ENCODE results near the gene RBP7. TPM values are rescaled to one million over a fixed set of nuclear protein-coding genes. Genes with fewer than 3 reads are reported as not detected.
A peak's percentile ranks its signal among the peaks of the same experiment; 100 is the strongest.

The RBP7 gene
- total and polyA plus RNA-seq, 7 experiments from 2014 or later = 2.2 to 18.4 TPM; not detected in 5

DNA sequence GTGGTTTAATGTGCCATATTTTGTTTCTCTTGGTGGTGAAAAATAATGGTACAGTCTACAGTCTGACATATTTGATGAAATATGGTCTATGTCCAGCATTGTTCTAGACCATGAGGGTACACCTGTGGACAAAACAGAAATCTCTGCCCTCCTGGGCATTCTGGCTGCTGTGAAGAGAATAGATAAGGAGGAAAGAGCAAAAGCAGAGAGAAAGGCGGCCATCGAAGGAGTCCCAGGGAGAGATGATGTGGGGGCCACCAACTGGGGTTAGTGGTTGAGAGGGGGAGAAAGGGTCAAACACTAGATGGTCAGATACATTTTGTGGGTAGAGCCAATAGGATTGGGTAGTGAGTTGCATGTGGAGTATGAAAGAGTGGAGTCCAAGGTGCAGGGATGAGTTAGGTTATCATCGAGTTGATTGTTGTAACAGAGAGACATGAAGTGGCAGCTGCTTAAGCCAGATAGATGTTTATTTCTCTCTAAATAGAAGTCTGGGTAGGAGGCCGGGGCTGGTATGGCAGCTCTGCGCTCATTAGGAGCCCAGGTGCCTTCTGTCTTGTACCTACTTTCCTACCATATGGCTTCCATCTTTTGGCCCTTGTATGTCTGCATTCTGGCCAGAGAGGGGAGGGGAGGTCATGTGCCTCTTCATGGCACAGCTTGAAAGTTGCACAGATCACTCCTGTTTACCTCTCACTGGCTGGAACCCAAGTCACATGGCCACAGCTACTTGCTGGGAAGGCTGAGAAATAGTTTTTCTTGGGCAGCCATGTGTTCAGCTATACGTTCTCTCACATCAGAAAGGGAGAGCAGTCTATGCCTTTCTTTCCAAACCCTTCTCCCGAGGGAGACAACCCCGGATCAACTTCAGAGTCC is 48.7 kb downstream of the RBP7 start:
- CTCF ChIA-PET = no interaction called here
- POLR2A ChIA-PET = no interaction called here
- H3K9me3 ChIP-seq (ENCODE audit: control insufficient read depth in 2 of 3, low read length in 3 of 3) = no peaks in the 10 kb centered on the region

DNA sequence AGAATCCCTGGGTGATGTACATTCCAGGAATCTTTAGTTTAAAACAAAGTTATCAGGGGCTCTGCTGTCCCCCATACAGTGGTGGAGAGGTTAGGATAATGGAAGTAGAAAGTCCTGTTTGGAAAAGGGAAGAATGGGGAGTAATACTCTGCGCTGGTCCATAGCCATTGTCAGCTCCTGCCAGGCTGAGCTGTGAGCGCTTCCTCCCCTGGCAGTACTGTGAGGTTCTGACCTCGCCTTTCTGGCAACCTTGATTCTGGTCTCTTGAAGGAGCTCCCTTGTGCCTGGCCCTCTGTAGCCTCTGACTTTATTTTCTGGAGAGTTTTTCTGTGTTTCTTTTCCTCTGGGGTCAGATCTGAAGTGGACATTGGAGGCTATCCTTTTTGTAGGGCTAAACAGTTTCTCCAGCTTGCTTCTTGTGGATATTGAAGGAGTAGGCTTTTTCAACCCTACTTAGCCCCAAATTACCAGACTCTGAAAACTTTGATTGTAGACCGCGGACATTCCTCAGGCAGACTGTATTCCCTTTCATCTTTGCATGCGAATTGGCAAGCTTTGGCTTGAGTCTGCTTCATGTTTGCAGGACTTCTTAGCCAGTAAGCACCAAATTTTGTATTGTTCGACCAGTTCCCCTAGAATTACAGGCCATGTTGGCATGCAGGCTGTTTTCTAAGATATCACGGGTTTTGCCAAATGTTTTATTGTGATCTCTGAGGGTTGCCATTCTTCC is 49.5 kb downstream of the RBP7 start:
- H3K36me3 ChIP-seq (ENCODE audit: control insufficient read depth in 2 of 3, insufficient read depth in 3 of 3, low read length in 3 of 3) = peaks cover 0 to 36% (median 14%) of the 10 kb centered on the region in 3 experiments
- no peak for ATAC-seq
- ChIA-PET CTCF (no interaction called here), POLR2A (no interaction called here)
- H3K4me3 ChIP-seq (ENCODE audit: low read length) = no peak overlapping the region
- H3K4me1 ChIP-seq (ENCODE audit: control insufficient read depth in 2 of 2, insufficient read depth in 2 of 2, low read length in 2 of 2) = peaks cover 0 to 11% of the 10 kb centered on the region in 2 donors
- intact Hi-C loops (cut with micrococcal nuclease) = no loop called here
- no peaks in the 10 kb centered on the region for H3K27me3 ChIP-seq (ENCODE audit: control insufficient read depth in 2 of 2, insufficient read depth in 2 of 2, low read length in 2 of 2)
- Mint-ChIP-seq H3K27me3 (no peaks in the 10 kb centered on the region), H3K27ac (no peak overlapping the region), H3K4me1 (peaks cover 9 to 67% (median 42%) of the 10 kb centered on the region in 7 donors), H3K9me3 (no peaks in the 10 kb centered on the region), H3K36me3 (peaks cover 3 to 54% (median 14%) of the 10 kb centered on the region in 5 donors), H3K4me3 (no peak overlapping the region)
- H3K9me3 ChIP-seq (ENCODE audit: control insufficient read depth in 2 of 3, low read length in 3 of 3) = no peaks in the 10 kb centered on the region
- DNase-seq = no peak
- H3K27ac ChIP-seq (ENCODE audit: low read depth, low read length) = no peak overlapping the region

More for the DNA sequence above, 48.7 kb downstream of the RBP7 start:
- peaks cover 0 to 49% (median 14%) of the 10 kb centered on the region in 5 donors for H3K36me3 Mint-ChIP-seq
- intact Hi-C loops (cut with micrococcal nuclease) = no loop called here
- no peaks in the 10 kb centered on the region for H3K27me3 ChIP-seq (ENCODE audit: control insufficient read depth in 2 of 2, insufficient read depth in 2 of 2, low read length in 2 of 2)
- peaks cover 9 to 64% (median 45%) of the 10 kb centered on the region in 7 donors for H3K4me1 Mint-ChIP-seq
- no peak overlapping the region for H3K27ac ChIP-seq (ENCODE audit: low read depth, low read length)
- H3K27ac Mint-ChIP-seq = peak overlapping the region in 2 of 9 donors; percentile 13 to 41
- DNase-seq (no peak), ATAC-seq (no peak)
- no peaks in the 10 kb centered on the region for H3K27me3 Mint-ChIP-seq
- H3K9me3 Mint-ChIP-seq = no peaks in the 10 kb centered on the region
- H3K4me1 ChIP-seq (ENCODE audit: control insufficient read depth in 2 of 2, insufficient read depth in 2 of 2, low read length in 2 of 2) = peaks cover 0 to 11% of the 10 kb centered on the region in 2 donors
- peaks cover 0 to 33% (median 14%) of the 10 kb centered on the region in 3 experiments for H3K36me3 ChIP-seq (ENCODE audit: control insufficient read depth in 2 of 3, insufficient read depth in 3 of 3, low read length in 3 of 3)
- H3K4me3 ChIP-seq (ENCODE audit: low read length) = no peak overlapping the region
- peak overlapping the region in 2 of 10 donors; percentile 10 to 56 for H3K4me3 Mint-ChIP-seq

DNA sequence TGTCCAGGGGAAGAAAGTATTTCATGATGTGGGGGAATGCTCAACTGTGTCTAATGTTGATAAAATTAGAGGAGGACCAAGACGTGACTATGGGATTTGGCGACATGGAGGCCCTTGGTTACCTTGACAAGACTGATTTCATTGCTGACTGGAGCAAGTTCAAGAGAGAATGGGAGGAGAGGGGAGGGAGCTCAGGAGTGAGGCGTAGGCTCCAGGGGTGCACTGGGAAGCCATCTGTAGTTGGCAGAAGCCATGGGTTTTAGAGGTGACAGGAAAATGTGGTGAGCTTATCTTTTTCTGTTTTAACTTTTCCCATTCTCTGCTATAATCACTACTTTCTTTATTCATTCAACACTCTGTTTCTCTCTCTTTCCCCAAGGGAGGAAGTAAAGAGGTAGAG is 51.6 kb downstream of the RBP7 start:
- CTCF ChIA-PET = no interaction called here
- Mint-ChIP-seq H3K27ac (peak overlapping the region in 1 of 9 donors; percentile 32), H3K4me3 (no peak overlapping the region), H3K9me3 (no peaks in the 10 kb centered on the region), H3K4me1 (peaks cover 6 to 56% (median 37%) of the 10 kb centered on the region in 7 donors), H3K27me3 (no peaks in the 10 kb centered on the region), H3K36me3 (peaks cover 5 to 60% (median 16%) of the 10 kb centered on the region in 5 donors)
- Histone ChIP-seq H3K4me1 (ENCODE audit: control insufficient read depth in 2 of 2, insufficient read depth in 2 of 2, low read length in 2 of 2) (peaks cover 0 to 11% of the 10 kb centered on the region in 2 donors), H3K27me3 (ENCODE audit: control insufficient read depth in 2 of 2, insufficient read depth in 2 of 2, low read length in 2 of 2) (no peaks in the 10 kb centered on the region), H3K36me3 (ENCODE audit: control insufficient read depth in 2 of 3, insufficient read depth in 3 of 3, low read length in 3 of 3) (peaks cover 0 to 41% (median 14%) of the 10 kb centered on the region in 3 experiments), H3K9me3 (ENCODE audit: control insufficient read depth in 2 of 3, low read length in 3 of 3) (no peaks in the 10 kb centered on the region), H3K4me3 (ENCODE audit: low read length) (no peak overlapping the region), H3K27ac (ENCODE audit: low read depth, low read length) (no peak overlapping the region)
- POLR2A ChIA-PET = no interaction called here
- intact Hi-C loops (cut with micrococcal nuclease) = no loop called here
- no peak for ATAC-seq
- DNase-seq = no peak

DNA sequence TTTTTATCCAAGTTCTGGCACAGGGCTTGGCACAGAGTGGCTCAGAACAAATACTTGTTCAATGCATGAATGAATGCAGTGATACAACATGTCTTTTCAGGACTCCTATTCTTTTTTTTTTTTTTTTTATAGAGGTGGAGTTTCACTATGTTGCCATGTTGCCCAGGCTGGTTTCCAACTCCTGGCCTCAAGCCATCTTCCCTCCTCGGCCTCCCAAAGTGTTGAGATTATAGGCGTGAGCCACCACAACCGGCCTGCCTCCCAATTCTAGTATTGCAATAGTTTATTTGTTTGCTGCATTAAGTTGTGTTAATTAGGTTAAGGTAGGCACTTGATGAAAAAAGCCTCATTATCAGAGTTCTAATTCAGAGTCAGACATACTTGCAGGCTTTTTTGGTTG is 53.6 kb downstream of the RBP7 start:
- H3K36me3 ChIP-seq (ENCODE audit: control insufficient read depth in 2 of 3, insufficient read depth in 3 of 3, low read length in 3 of 3) = peaks cover 0 to 32% (median 14%) of the 10 kb centered on the region in 3 experiments
- no peak overlapping the region for H3K27ac Mint-ChIP-seq

DNA sequence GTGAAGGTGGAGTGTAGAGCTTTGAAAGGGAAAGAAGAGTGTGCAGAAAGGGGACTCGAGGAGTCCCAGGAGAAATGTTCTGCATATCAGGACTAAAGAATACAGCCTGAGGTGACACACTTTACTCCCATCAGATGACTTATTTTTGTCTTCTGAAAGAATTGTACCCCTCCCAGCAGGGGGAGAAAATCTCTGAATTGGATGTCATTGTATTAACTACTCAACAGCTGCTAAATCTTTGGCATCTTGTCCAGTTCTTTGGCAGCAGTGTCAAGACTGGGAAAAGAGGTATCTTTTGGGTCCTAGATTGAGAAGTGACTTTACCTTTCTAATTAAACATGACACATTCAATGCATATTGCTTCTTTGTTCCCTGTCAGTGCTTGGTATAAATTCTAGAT is 54.6 kb downstream of the RBP7 start:
- Histone ChIP-seq H3K36me3 (ENCODE audit: control insufficient read depth in 2 of 3, insufficient read depth in 3 of 3, low read length in 3 of 3) (peaks cover 0 to 32% (median 14%) of the 10 kb centered on the region in 3 experiments), H3K4me3 (ENCODE audit: low read length) (no peak overlapping the region), H3K27ac (ENCODE audit: low read depth, low read length) (no peak overlapping the region), H3K4me1 (ENCODE audit: control insufficient read depth in 2 of 2, insufficient read depth in 2 of 2, low read length in 2 of 2) (peaks cover 0 to 2% of the 10 kb centered on the region in 2 donors), H3K9me3 (ENCODE audit: control insufficient read depth in 2 of 3, low read length in 3 of 3) (no peaks in the 10 kb centered on the region), H3K27me3 (ENCODE audit: control insufficient read depth in 2 of 2, insufficient read depth in 2 of 2, low read length in 2 of 2) (no peaks in the 10 kb centered on the region)
- no peaks in the 10 kb centered on the region for H3K27me3 Mint-ChIP-seq
- DNase-seq (no peak), ATAC-seq (no peak)
- H3K36me3 Mint-ChIP-seq = peaks cover 5 to 57% (median 12%) of the 10 kb centered on the region in 5 donors
- no peaks in the 10 kb centered on the region for H3K9me3 Mint-ChIP-seq
- no peak overlapping the region for H3K4me3 Mint-ChIP-seq
- POLR2A ChIA-PET = no interaction called here
- peaks cover 12 to 46% (median 24%) of the 10 kb centered on the region in 7 donors for H3K4me1 Mint-ChIP-seq
- CTCF ChIA-PET = no interaction called here
- intact Hi-C loops (cut with micrococcal nuclease) = no loop called here
- H3K27ac Mint-ChIP-seq = no peak overlapping the region

More for the DNA sequence above, 53.6 kb downstream of the RBP7 start:
- Histone ChIP-seq H3K27ac (ENCODE audit: low read depth, low read length) (no peak overlapping the region), H3K4me3 (ENCODE audit: low read length) (no peak overlapping the region), H3K27me3 (ENCODE audit: control insufficient read depth in 2 of 2, insufficient read depth in 2 of 2, low read length in 2 of 2) (no peaks in the 10 kb centered on the region), H3K9me3 (ENCODE audit: control insufficient read depth in 2 of 3, low read length in 3 of 3) (no peaks in the 10 kb centered on the region), H3K4me1 (ENCODE audit: control insufficient read depth in 2 of 2, insufficient read depth in 2 of 2, low read length in 2 of 2) (peaks cover 0 to 11% of the 10 kb centered on the region in 2 donors)
- intact Hi-C loops (cut with micrococcal nuclease) = no loop called here
- no peak for DNase-seq
- POLR2A ChIA-PET = no interaction called here
- ATAC-seq = no peak
- peaks cover 11 to 52% (median 28%) of the 10 kb centered on the region in 7 donors for H3K4me1 Mint-ChIP-seq
- peaks cover 5 to 55% (median 12%) of the 10 kb centered on the region in 5 donors for H3K36me3 Mint-ChIP-seq
- H3K27me3 Mint-ChIP-seq = no peaks in the 10 kb centered on the region
- H3K9me3 Mint-ChIP-seq = no peaks in the 10 kb centered on the region
- no peak overlapping the region for H3K4me3 Mint-ChIP-seq
- CTCF ChIA-PET = no interaction called here

DNA sequence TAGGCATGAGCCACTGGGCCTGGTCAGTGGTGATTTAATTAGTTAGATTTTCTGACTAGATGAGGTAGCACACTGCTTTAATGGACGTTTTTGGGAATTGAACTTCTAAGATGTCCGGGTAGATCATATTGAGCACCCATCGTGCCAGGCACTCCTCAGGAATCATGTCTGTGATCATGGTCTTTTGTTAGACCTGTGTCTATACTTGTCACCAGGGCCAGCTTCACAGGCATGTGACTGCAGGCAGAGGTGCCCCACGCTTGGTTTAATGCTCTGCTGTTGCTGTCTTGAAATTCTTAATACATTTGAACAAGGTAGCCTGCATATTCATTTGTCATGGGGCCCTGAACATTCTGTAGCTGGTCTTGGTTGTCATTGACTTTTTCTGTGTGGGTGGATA is 55.3 kb downstream of the RBP7 start:
- Mint-ChIP-seq H3K27me3 (no peaks in the 10 kb centered on the region), H3K36me3 (peaks cover 5 to 52% (median 10%) of the 10 kb centered on the region in 5 donors), H3K4me3 (no peak overlapping the region), H3K9me3 (no peaks in the 10 kb centered on the region), H3K4me1 (peaks cover 6 to 40% (median 21%) of the 10 kb centered on the region in 7 donors), H3K27ac (no peak overlapping the region)
- H3K27me3 ChIP-seq (ENCODE audit: control insufficient read depth in 2 of 2, insufficient read depth in 2 of 2, low read length in 2 of 2) = no peaks in the 10 kb centered on the region
- no peaks in the 10 kb centered on the region for H3K4me1 ChIP-seq (ENCODE audit: control insufficient read depth in 2 of 2, insufficient read depth in 2 of 2, low read length in 2 of 2)
- no peak overlapping the region for H3K27ac ChIP-seq (ENCODE audit: low read depth, low read length)
- peaks cover 0 to 32% (median 14%) of the 10 kb centered on the region in 3 experiments for H3K36me3 ChIP-seq (ENCODE audit: control insufficient read depth in 2 of 3, insufficient read depth in 3 of 3, low read length in 3 of 3)
- intact Hi-C loops (cut with micrococcal nuclease) = no loop called here
- no peaks in the 10 kb centered on the region for H3K9me3 ChIP-seq (ENCODE audit: control insufficient read depth in 2 of 3, low read length in 3 of 3)
- DNase-seq (no peak), ATAC-seq (no peak)
- POLR2A ChIA-PET = no interaction called here
- CTCF ChIA-PET = interaction anchor here (0.5 kb wide), 1 partner anchor 136 kb away, joined by 3 read pairs; no protein-coding TSS in a partner anchor
- no peak overlapping the region for H3K4me3 ChIP-seq (ENCODE audit: low read length)

All from naive thymus-derived CD4-positive, alpha-beta T cell (primary cell).